Measurements from ENCODE around the gene WT1. TPM values are rescaled to one million over a fixed set of nuclear protein-coding genes. Genes with fewer than 3 reads are reported as not detected.

Gene WT1
- total RNA-seq, 1 experiment from 2014 or later: not detected

GRCh38 chr11:32435942-32436750 is 807 bp upstream of the WT1 start:
- ATAC-seq (peak; percentile 5), DNase-seq (ENCODE audit: low spot score) (peak; percentile 50)
- ChIA-PET POLR2A (no interaction called here), CTCF (interaction anchor here (1.1 to 2.8 kb wide), 2 partner anchors 9 to 12 kb away, joined by 4 to 12 read pairs; no protein-coding TSS in a partner anchor)
- Mint-ChIP-seq H3K4me3 (peak overlapping the region; percentile 68), H3K9me3 (no peaks in the 10 kb centered on the region), H3K4me1 (peaks cover 62% of the 10 kb centered on the region), H3K27me3 (ENCODE audit: low read depth) (peaks cover 99% of the 10 kb centered on the region), H3K36me3 (no peaks in the 10 kb centered on the region), H3K27ac (no peak overlapping the region)
- TF ChIP-seq ESRRA (CRISPR knock-in tag; IDR thresholded peaks at IDR 0.05; ENCODE audit: borderline replicate concordance): no peak

- POLR2A ChIA-PET: interaction anchor here (0.6 to 1.0 kb wide), 2 partner anchors 9 to 1474 kb away, joined by 3 read pairs; no protein-coding TSS in a partner anchor
- no peak for ATAC-seq
- no peaks in the 10 kb centered on the region for H3K9me3 Mint-ChIP-seq
- TF ChIP-seq E2F1 (CRISPR knock-in tag; IDR thresholded peaks at IDR 0.05) (no peak), IRF2 (CRISPR knock-in tag; IDR thresholded peaks at IDR 0.05; ENCODE audit: borderline replicate concordance, low read depth) (no peak), GABPB1 (CRISPR knock-in tag; IDR thresholded peaks at IDR 0.05) (no peak), PRRX2 (CRISPR knock-in tag; IDR thresholded peaks at IDR 0.05) (no peak), JUN (CRISPR knock-in tag; IDR thresholded peaks at IDR 0.05) (no peak), TEAD1 (CRISPR knock-in tag; IDR thresholded peaks at IDR 0.05) (no peak), RORB (CRISPR knock-in tag; IDR thresholded peaks at IDR 0.05) (no peak), PRDM15 (CRISPR knock-in tag; IDR thresholded peaks at IDR 0.05) (no peak), ZNF671 (CRISPR knock-in tag; IDR thresholded peaks at IDR 0.05) (no peak)
- H3K27me3 Mint-ChIP-seq (ENCODE audit: low read depth): peaks cover 99% of the 10 kb centered on the region
- peak overlapping the region; percentile 68; the same call in 1 of the 2 replicates for H3K4me3 Mint-ChIP-seq
- CTCF ChIA-PET: interaction anchor here (1.1 to 2.8 kb wide), 4 partner anchors 13 to 112 kb away, joined by 3 to 12 read pairs (median 6); no protein-coding TSS in a partner anchor
- H3K4me1 Mint-ChIP-seq: peaks cover 55% of the 10 kb centered on the region
- no peak overlapping the region for H3K27ac Mint-ChIP-seq
- H3K36me3 Mint-ChIP-seq: no peaks in the 10 kb centered on the region
- no peak for DNase-seq (ENCODE audit: low spot score)
Measured at GRCh38 chr11:32435152-32435480, 223 bp downstream of the WT1 start.

- peak; percentile 4 for ATAC-seq
- CTCF ChIA-PET: interaction anchor here (0.6 to 2.8 kb wide), 7 partner anchors 13 to 137 kb away, joined by 3 to 12 read pairs (median 5); no protein-coding TSS in a partner anchor
Measured at GRCh38 chr11:32434356-32435151, 785 bp downstream of the WT1 start.

More at GRCh38 chr11:32434356-32435151, 785 bp downstream of the WT1 start:
- Mint-ChIP-seq H3K36me3 (no peaks in the 10 kb centered on the region), H3K4me1 (peaks cover 52% of the 10 kb centered on the region), H3K9me3 (no peaks in the 10 kb centered on the region), H3K27ac (no peak overlapping the region), H3K4me3 (peak overlapping the region; percentile 65), H3K27me3 (ENCODE audit: low read depth) (peaks cover 99% of the 10 kb centered on the region)
- POLR2A ChIA-PET: interaction anchor here (0.6 to 1.0 kb wide), 2 partner anchors 8 to 1474 kb away, joined by 3 read pairs; no protein-coding TSS in a partner anchor
- TF ChIP-seq GTF2I (CRISPR knock-in tag; conservative IDR thresholded peaks at IDR 0.05) (no peak), ZNF416 (CRISPR knock-in tag; IDR thresholded peaks at IDR 0.05) (0 out of 2 replicates have a peak, but pooled peaks have one; percentile 29), ATF1 (CRISPR knock-in tag; IDR thresholded peaks at IDR 0.05) (no peak), ZSCAN18 (CRISPR knock-in tag; IDR thresholded peaks at IDR 0.05) (peak; percentile 79; the same call in 1 of the 2 replicates), CTCF (IDR thresholded peaks at IDR 0.05) (no peak), JUN (CRISPR knock-in tag; IDR thresholded peaks at IDR 0.05) (no peak)
- peak; percentile 66 for DNase-seq (ENCODE audit: low spot score)
